HAP-1 (cell line): ENCODE measurements around the gene DTWD1.
"Not testable (repeated sequence)": the region's sequence is repeated elsewhere in the genome, so short reads cannot be mapped to it uniquely, and the experiment has no call there.

Experiments used
- DNase-seq, 2 experiments: peaks; one replicate each; pipeline ENCODE4 v3.0.0-alpha.2; 2016 to 2020; ENCODE audit warnings: low spot score in 2 of 2
- H3K27me3 ChIP-seq: fragments of 250-450 bp; sonication (Bioruptor Pico); 2 replicates; pipeline ENCODE4 v1.5.1; 2020; ENCODE audit warnings: low read depth, mild to moderate bottlenecking, moderate library complexity
- H3K36me3 ChIP-seq: fragments of 250-450 bp; sonication (Bioruptor Pico); replicated peaks from 2 replicates; pipeline ENCODE4 v1.5.1; 2020; ENCODE audit warnings: mild to moderate bottlenecking
- H3K4me1 ChIP-seq: fragments of 250-450 bp; sonication (Bioruptor Pico); 2 replicates; pipeline ENCODE4 v1.5.1; 2020; ENCODE audit warnings: mild to moderate bottlenecking
- H3K4me3 ChIP-seq: fragments of 250-450 bp; sonication (Bioruptor Pico); 2 replicates; pipeline ENCODE4 v1.5.1; 2020; ENCODE audit warnings: mild to moderate bottlenecking, moderate library complexity
- H3K9me3 ChIP-seq: fragments of 250-450 bp; sonication (Bioruptor Pico); 2 replicates; pipeline ENCODE4 v1.5.1; 2020; ENCODE audit warnings: mild to moderate bottlenecking, moderate library complexity
- in situ Hi-C: fragments of 300-500 bp; cut with MboI; formaldehyde crosslinking; loops from 3 replicates; pipeline ENCODE4 v1.14.3; 2020; ENCODE audit warnings: low sequenced_read_pairs, inconsistent platforms, mixed read lengths

Gene DTWD1

GRCh38 chr15:49620658-49621368 is at the start of gene DTWD1, which contains the start of gene FAM227B:
Gene DTWD1, plus strand, starts transcription at chr15:49621048. Its CDS starts 4,120 bp downstream, at chr15:49625168.
Gene FAM227B, minus strand, starts transcription at chr15:49620818. Its CDS starts 5,647 bp downstream, at chr15:49615171.
- Histone ChIP-seq H3K4me1 (peaks cover 16% of the 10 kb centered on the region), H3K4me3 (peak within 1 kb of the TSS; percentile 69), H3K9me3 (no peaks in the 10 kb centered on the region), H3K36me3 (peaks cover 8% of the 10 kb centered on the region; the same call in 1 of the 2 replicates), H3K27me3 (no peaks in the 10 kb centered on the region)
- DNase-seq, result peak; percentile 92 to 96
- in situ Hi-C loops, result no loop called here

- Histone ChIP-seq H3K27me3 (no peaks in the 10 kb centered on the region), H3K4me3 (no peak overlapping the region), H3K36me3 (no peaks in the 10 kb centered on the region), H3K4me1 (no peaks in the 10 kb centered on the region), H3K9me3 (no peaks in the 10 kb centered on the region)
- in situ Hi-C loops, result no loop called here
- no peak for DNase-seq
These were observed 47.4 kb upstream of the DTWD1 start for GRCh38 chr15:49573421-49573820.

- H3K9me3 ChIP-seq, result no peaks in the 10 kb centered on the region; the same call in 1 of the 2 replicates
- no peak overlapping the region for H3K4me3 ChIP-seq
- no peaks in the 10 kb centered on the region for H3K36me3 ChIP-seq
- H3K4me1 ChIP-seq, result no peaks in the 10 kb centered on the region
- in situ Hi-C loops, result no loop called here
- DNase-seq, result no peak
- no peaks in the 10 kb centered on the region for H3K27me3 ChIP-seq
These were observed 31.8 kb upstream of the DTWD1 start for GRCh38 chr15:49589030-49589429.

GRCh38 chr15:49592829-49593316 is 28.0 kb upstream of the DTWD1 start:
- DNase-seq, H3K36me3 ChIP-seq, H3K4me3 ChIP-seq, H3K9me3 ChIP-seq, in situ Hi-C loops, H3K4me1 ChIP-seq, H3K27me3 ChIP-seq: not testable (repeated sequence)

GRCh38 chr15:49604625-49605409 is 16.0 kb upstream of the DTWD1 start:
- Histone ChIP-seq H3K36me3 (no peaks in the 10 kb centered on the region), H3K4me3 (no peak overlapping the region), H3K4me1 (no peaks in the 10 kb centered on the region), H3K9me3 (0 out of 2 replicates have a peak, but pooled peaks cover 2% of the 10 kb centered on the region), H3K27me3 (no peaks in the 10 kb centered on the region)
- DNase-seq, result no peak
- in situ Hi-C loops, result no loop called here

GRCh38 chr15:49605588-49605987 is 15.3 kb upstream of the DTWD1 start:
- Histone ChIP-seq H3K36me3 (no peaks in the 10 kb centered on the region), H3K9me3 (0 out of 2 replicates have a peak, but pooled peaks cover 2% of the 10 kb centered on the region), H3K27me3 (no peaks in the 10 kb centered on the region), H3K4me3 (no peak overlapping the region), H3K4me1 (peaks cover 3% of the 10 kb centered on the region)
- no peak for DNase-seq
- in situ Hi-C loops, result no loop called here

- no peaks in the 10 kb centered on the region for H3K27me3 ChIP-seq
- H3K9me3 ChIP-seq, result 0 out of 2 replicates have a peak, but pooled peaks cover 2% of the 10 kb centered on the region
- peaks cover 6% of the 10 kb centered on the region for H3K4me1 ChIP-seq
- in situ Hi-C loops, result no loop called here
- H3K36me3 ChIP-seq, result no peaks in the 10 kb centered on the region
- H3K4me3 ChIP-seq, result no peak overlapping the region
- no peak for DNase-seq
These were observed 14.3 kb upstream of the DTWD1 start for GRCh38 chr15:49606594-49606993.

- Histone ChIP-seq H3K36me3 (no peaks in the 10 kb centered on the region), H3K4me3 (no peak overlapping the region), H3K9me3 (no peaks in the 10 kb centered on the region), H3K27me3 (no peaks in the 10 kb centered on the region), H3K4me1 (peaks cover 6% of the 10 kb centered on the region)
- in situ Hi-C loops, result no loop called here
- DNase-seq, result peak; percentile 31 to 65
These were observed 10.5 kb upstream of the DTWD1 start for GRCh38 chr15:49610157-49610918.

GRCh38 chr15:49612240-49612639 is 8.6 kb upstream of the DTWD1 start:
- H3K36me3 ChIP-seq, H3K27me3 ChIP-seq, H3K4me3 ChIP-seq, H3K4me1 ChIP-seq, DNase-seq, H3K9me3 ChIP-seq, in situ Hi-C loops: not testable (repeated sequence)

- Histone ChIP-seq H3K4me3 (no peak overlapping the region), H3K4me1 (peaks cover 16% of the 10 kb centered on the region), H3K9me3 (no peaks in the 10 kb centered on the region), H3K27me3 (no peaks in the 10 kb centered on the region), H3K36me3 (no peaks in the 10 kb centered on the region)
- no peak for DNase-seq
- in situ Hi-C loops, result no loop called here
These were observed 1.6 kb upstream of the DTWD1 start for GRCh38 chr15:49619226-49619625.

GRCh38 chr15:49620199-49620598 is 649 bp upstream of the DTWD1 start:
- peaks cover 16% of the 10 kb centered on the region for H3K4me1 ChIP-seq
- no peaks in the 10 kb centered on the region for H3K9me3 ChIP-seq
- peak overlapping the region; percentile 69 for H3K4me3 ChIP-seq
- no peak for DNase-seq
- in situ Hi-C loops, result no loop called here
- H3K36me3 ChIP-seq, result peaks cover 2% of the 10 kb centered on the region; the same call in 1 of the 2 replicates
- no peaks in the 10 kb centered on the region for H3K27me3 ChIP-seq

GRCh38 chr15:49621401-49621811 is 558 bp downstream of the DTWD1 start:
- peaks cover 16% of the 10 kb centered on the region for H3K4me1 ChIP-seq
- in situ Hi-C loops, result no loop called here
- no peak for DNase-seq
- no peaks in the 10 kb centered on the region for H3K27me3 ChIP-seq
- H3K36me3 ChIP-seq, result peaks cover 13% of the 10 kb centered on the region; the same call in 1 of the 2 replicates
- H3K9me3 ChIP-seq, result no peaks in the 10 kb centered on the region
- H3K4me3 ChIP-seq, result peak overlapping the region; percentile 69

- peaks cover 13% of the 10 kb centered on the region; the same call in 1 of the 2 replicates for H3K36me3 ChIP-seq
- no peak for DNase-seq
- in situ Hi-C loops, result no loop called here
These were observed 1.0 kb downstream of the DTWD1 start for GRCh38 chr15:49621887-49622286.

More at GRCh38 chr15:49621887-49622286, 1.0 kb downstream of the DTWD1 start:
- H3K4me3 ChIP-seq, result peak overlapping the region; percentile 69
- no peaks in the 10 kb centered on the region for H3K27me3 ChIP-seq
- peaks cover 16% of the 10 kb centered on the region for H3K4me1 ChIP-seq
- no peaks in the 10 kb centered on the region for H3K9me3 ChIP-seq
